ENCODE data around the gene ST3GAL5.

The ST3GAL5 gene

DNA sequence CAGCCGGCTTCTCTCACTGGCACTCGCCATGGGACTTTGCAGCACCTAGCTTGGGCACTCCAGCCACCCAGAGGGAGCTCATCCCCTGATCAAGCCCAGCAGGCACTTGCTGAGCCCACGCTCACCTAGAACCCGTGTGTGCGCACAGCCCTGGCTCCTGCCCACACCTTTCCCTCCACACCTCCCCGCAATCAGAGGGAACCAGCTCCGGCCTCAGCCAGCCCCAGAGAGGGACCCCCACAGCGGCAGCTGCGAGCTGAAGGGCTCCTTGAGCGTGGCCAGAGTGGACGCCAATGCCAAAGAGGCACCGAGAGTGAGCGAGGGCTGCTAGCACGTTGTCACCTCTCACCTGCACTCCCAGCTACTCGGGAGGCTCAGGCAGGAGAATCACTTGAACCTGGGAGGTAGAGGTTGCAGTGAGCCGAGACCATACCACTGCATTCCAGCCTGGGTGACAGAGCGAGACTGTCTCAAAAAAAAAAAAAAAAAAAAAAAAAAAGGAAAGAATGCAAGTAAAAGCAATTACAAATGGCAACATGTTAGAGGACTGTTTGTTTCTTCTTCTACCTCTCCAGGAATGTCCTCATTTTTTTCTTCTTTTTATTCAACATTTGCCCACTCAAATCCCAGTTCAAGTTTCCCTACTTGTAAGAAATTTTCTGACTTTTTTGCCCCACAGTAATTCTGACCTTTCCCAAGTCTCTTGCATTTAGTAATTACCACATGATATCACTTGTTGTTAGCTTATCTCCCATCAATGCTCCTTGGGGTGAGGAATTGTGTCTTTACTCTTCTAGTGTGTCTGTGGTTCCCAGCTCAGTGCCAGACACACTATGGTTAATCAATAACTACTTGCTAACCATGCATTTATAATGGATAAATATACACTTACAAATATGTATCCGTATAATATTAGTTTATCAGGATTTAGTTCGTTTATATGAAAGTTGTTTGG lies 40.6 kb upstream of the ST3GAL5 start:
- Histone ChIP-seq H3K27me3 (ENCODE audit: control insufficient read depth, insufficient read depth, low read length) (no peaks in the 10 kb centered on the region), H3K4me1 (ENCODE audit: control insufficient read depth, insufficient read depth, low read length) (no peaks in the 10 kb centered on the region; the same call in 1 of the 2 replicates)

DNA sequence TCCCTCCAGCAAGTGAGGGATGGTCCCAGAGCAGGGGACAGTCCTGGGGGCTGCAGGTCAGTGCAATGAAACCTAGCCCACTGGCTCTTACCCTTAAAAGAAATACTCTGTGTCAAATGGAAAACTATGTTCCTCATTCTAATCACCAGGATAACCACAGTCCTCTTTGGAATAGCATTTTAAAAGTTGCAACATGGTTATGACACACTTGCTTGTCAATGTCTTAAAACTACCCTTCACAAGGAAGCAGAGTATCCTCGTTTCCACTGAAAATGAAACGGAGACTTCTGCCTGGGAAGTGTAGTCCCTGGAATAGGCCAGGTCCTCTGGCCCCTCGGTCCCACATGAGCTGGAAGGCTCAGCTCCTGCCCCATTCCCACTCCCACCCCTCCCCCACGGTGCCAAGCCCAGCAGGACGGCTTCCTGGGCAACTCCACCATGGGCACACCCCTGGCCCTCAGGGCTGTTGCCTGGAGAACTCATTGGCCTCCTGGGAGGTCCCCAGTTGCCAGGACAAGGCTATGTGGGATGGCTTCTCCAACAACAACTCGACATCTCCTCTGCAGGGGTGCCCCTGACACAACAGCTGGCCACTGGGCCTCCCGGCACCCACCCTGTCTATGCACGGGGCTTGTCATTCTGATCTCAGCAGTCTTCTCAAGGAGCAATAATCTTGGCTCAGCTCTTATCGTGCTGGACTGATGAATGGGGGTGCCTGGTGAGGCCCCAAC lies 38.3 kb upstream of the ST3GAL5 start:
- no peaks in the 10 kb centered on the region for H3K27me3 ChIP-seq (ENCODE audit: control insufficient read depth, insufficient read depth, low read length)
- no peak overlapping the region for H3K4me3 ChIP-seq (ENCODE audit: low read depth, low read length)
- H3K36me3 ChIP-seq (ENCODE audit: control insufficient read depth, insufficient read depth, low read length), result no peaks in the 10 kb centered on the region
- peaks cover 2% of the 10 kb centered on the region; the same call in 1 of the 2 replicates for H3K4me1 ChIP-seq (ENCODE audit: control insufficient read depth, insufficient read depth, low read length)
- no peak overlapping the region for H3K9ac ChIP-seq (ENCODE audit: low read length)
- H3K9me3 ChIP-seq (ENCODE audit: control insufficient read depth, insufficient read depth, low read depth, low read length), result no peaks in the 10 kb centered on the region
- no peak overlapping the region for H3K27ac ChIP-seq (ENCODE audit: low read depth, low read length)

More for the DNA sequence above, 40.6 kb upstream of the ST3GAL5 start:
- no peaks in the 10 kb centered on the region for H3K36me3 ChIP-seq (ENCODE audit: control insufficient read depth, insufficient read depth, low read length)
- no peak overlapping the region for H3K4me3 ChIP-seq (ENCODE audit: low read depth, low read length)
- H3K9me3 ChIP-seq (ENCODE audit: control insufficient read depth, insufficient read depth, low read depth, low read length), result no peaks in the 10 kb centered on the region
- no peak overlapping the region for H3K27ac ChIP-seq (ENCODE audit: low read depth, low read length)
- H3K9ac ChIP-seq (ENCODE audit: low read length), result no peak overlapping the region

DNA sequence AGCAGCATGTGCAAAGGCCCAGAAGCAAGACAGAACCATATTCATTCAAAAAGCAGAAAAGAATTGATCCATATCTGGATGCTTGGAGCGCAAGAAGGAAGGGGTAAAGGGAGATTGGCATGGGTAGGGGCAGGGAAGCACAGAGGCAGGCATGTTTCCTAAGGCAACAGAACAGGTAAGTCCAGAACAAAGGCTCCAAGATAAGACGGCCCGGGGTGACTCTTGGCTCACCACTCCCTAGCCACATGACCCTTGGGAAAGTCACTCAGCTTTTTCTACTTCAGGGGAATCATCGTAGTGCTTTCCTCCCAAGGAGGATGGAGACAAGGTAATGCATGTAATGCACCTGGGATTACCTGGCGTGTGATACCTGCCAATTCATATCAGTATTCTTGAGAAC lies 37.7 kb upstream of the ST3GAL5 start:
- Histone ChIP-seq H3K27me3 (ENCODE audit: control insufficient read depth, insufficient read depth, low read length) (no peaks in the 10 kb centered on the region), H3K4me1 (ENCODE audit: control insufficient read depth, insufficient read depth, low read length) (peaks cover 7% of the 10 kb centered on the region; the same call in 1 of the 2 replicates), H3K4me3 (ENCODE audit: low read depth, low read length) (no peak overlapping the region), H3K9me3 (ENCODE audit: control insufficient read depth, insufficient read depth, low read depth, low read length) (no peaks in the 10 kb centered on the region), H3K9ac (ENCODE audit: low read length) (no peak overlapping the region), H3K27ac (ENCODE audit: low read depth, low read length) (no peak overlapping the region), H3K36me3 (ENCODE audit: control insufficient read depth, insufficient read depth, low read length) (no peaks in the 10 kb centered on the region)

DNA sequence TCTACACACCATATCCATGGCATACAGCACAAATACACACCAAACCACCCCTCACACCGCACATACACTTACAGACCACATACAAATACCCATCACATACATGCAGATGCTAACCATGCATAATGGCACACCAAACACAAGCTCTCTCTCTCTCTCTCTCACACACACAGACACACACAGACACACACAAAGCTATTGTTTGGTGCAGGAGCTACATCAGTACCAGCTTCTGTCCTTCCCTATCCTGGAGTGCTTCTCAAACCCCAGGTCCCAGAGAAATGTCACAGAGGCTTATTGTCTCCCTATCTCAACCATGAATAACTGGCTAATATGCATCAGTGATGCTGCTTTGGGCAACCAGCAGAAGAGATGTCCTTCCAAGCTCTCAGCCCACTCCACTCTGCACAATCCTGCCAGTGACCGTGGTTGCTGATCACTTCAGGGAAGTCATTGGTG lies 36.5 kb upstream of the ST3GAL5 start:
- Histone ChIP-seq H3K27me3 (ENCODE audit: control insufficient read depth, insufficient read depth, low read length) (no peaks in the 10 kb centered on the region), H3K4me1 (ENCODE audit: control insufficient read depth, insufficient read depth, low read length) (peaks cover 14% of the 10 kb centered on the region; the same call in 1 of the 2 replicates), H3K4me3 (ENCODE audit: low read depth, low read length) (no peak overlapping the region), H3K9ac (ENCODE audit: low read length) (no peak overlapping the region), H3K27ac (ENCODE audit: low read depth, low read length) (no peak overlapping the region), H3K9me3 (ENCODE audit: control insufficient read depth, insufficient read depth, low read depth, low read length) (no peaks in the 10 kb centered on the region), H3K36me3 (ENCODE audit: control insufficient read depth, insufficient read depth, low read length) (no peaks in the 10 kb centered on the region)

DNA sequence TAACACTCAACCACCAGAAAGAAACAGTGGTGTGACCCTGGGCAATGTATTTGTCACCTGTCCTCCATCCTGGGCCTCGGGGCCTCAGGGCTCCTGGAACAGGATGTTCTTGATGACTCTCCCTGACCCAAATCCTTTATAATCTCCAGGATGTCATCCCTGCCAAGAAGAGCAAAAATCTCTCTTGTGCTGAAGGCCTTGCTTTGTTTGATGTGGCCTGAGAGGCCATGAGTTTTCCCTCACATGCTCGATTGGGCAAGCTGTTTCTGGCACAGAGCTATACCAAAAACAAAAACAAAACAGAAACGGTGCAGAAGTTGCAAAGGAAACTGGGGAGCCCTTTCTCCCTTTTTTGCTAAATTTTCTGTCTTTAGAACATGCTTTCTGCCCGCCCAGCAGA lies 35.7 kb upstream of the ST3GAL5 start:
- Histone ChIP-seq H3K4me3 (ENCODE audit: low read depth, low read length) (no peak overlapping the region), H3K9me3 (ENCODE audit: control insufficient read depth, insufficient read depth, low read depth, low read length) (no peaks in the 10 kb centered on the region), H3K36me3 (ENCODE audit: control insufficient read depth, insufficient read depth, low read length) (no peaks in the 10 kb centered on the region), H3K27me3 (ENCODE audit: control insufficient read depth, insufficient read depth, low read length) (no peaks in the 10 kb centered on the region), H3K27ac (ENCODE audit: low read depth, low read length) (no peak overlapping the region), H3K9ac (ENCODE audit: low read length) (no peak overlapping the region), H3K4me1 (ENCODE audit: control insufficient read depth, insufficient read depth, low read length) (peaks cover 14% of the 10 kb centered on the region; the same call in 1 of the 2 replicates)

DNA sequence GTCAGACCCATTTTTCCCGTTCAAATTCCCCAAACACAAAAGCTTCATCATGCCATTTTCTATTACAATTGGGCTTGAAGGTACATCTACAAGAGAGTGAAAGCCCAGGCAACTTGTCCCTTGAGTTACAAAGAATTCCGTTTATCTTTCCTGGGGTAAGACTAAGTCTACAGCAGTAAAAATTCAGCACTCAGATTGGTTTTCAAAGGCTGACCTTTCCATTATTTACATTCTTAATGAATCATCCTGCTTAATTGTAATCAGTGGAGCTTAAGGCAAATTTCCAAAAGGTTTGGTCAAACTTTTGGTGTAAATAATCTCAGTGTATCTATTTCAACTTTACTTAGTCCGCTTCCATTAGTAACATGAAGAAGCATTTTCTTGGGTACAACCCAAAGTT lies 33.4 kb upstream of the ST3GAL5 start:
- Histone ChIP-seq H3K27me3 (ENCODE audit: control insufficient read depth, insufficient read depth, low read length) (no peaks in the 10 kb centered on the region), H3K9ac (ENCODE audit: low read length) (no peak overlapping the region), H3K27ac (ENCODE audit: low read depth, low read length) (no peak overlapping the region), H3K4me3 (ENCODE audit: low read depth, low read length) (no peak overlapping the region), H3K4me1 (ENCODE audit: control insufficient read depth, insufficient read depth, low read length) (peaks cover 14% of the 10 kb centered on the region; the same call in 1 of the 2 replicates), H3K9me3 (ENCODE audit: control insufficient read depth, insufficient read depth, low read depth, low read length) (no peaks in the 10 kb centered on the region), H3K36me3 (ENCODE audit: control insufficient read depth, insufficient read depth, low read length) (no peaks in the 10 kb centered on the region)

DNA sequence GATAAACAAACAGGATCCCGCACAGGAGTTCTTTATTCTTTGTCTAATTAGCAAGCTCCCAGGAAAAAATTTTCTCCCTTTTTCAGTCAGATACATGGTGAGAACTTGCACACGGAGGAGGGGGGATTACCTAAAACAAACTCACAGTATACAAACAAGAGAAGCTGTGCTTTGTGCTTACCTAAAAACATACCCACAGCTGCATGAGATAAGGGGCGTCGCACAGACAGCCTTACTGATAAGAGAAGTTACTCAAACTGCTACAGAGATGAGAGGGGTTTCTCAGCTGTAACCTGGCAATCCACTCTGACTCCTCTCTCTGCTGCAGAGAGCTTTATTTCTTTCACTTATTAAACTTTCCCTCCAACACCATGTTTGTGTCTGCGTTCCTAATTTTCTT lies 32.9 kb upstream of the ST3GAL5 start:
- Histone ChIP-seq H3K4me1 (ENCODE audit: control insufficient read depth, insufficient read depth, low read length) (peaks cover 14% of the 10 kb centered on the region; the same call in 1 of the 2 replicates), H3K27ac (ENCODE audit: low read depth, low read length) (no peak overlapping the region), H3K9me3 (ENCODE audit: control insufficient read depth, insufficient read depth, low read depth, low read length) (no peaks in the 10 kb centered on the region)

DNA sequence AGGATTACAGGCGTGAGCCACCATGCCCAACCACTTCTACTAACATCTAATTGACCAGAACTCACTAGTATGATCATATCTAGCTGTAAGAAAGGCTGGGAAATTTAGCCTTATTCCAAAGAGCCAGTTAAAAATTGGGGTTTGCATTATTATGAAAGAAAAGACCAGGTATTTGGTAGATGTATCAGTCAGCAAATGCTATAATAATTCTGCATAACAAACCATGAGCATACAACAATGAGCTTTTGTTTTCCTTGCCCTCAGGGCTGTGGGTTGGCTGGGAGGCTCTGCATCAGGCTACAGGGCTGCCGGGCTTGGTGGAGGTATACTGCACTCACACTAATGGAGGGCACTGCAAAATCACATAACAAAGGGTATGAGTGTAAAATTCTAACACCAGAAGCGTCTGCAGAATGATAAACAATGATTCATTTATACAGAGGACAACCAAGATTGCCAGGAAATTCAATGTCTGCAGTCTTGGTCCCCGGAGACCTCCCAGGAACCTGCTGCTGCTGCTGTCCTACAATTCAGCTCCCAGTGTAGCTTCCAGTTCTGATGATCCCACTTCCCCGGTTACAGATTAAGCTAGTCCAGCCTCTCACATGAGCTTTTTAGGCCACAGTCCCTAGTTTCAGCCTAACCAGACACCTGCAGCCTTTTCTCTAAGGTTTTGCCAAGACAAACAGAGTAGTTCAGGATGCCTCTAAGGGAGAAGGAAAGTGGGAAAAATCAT lies 32.2 kb upstream of the ST3GAL5 start:
- no peaks in the 10 kb centered on the region for H3K27me3 ChIP-seq (ENCODE audit: control insufficient read depth, insufficient read depth, low read length)
- no peak overlapping the region for H3K9ac ChIP-seq (ENCODE audit: low read length)
- no peak overlapping the region for H3K27ac ChIP-seq (ENCODE audit: low read depth, low read length)
- no peak overlapping the region for H3K4me3 ChIP-seq (ENCODE audit: low read depth, low read length)
- no peaks in the 10 kb centered on the region for H3K36me3 ChIP-seq (ENCODE audit: control insufficient read depth, insufficient read depth, low read length)
- peaks cover 14% of the 10 kb centered on the region; the same call in 1 of the 2 replicates for H3K4me1 ChIP-seq (ENCODE audit: control insufficient read depth, insufficient read depth, low read length)
- no peaks in the 10 kb centered on the region for H3K9me3 ChIP-seq (ENCODE audit: control insufficient read depth, insufficient read depth, low read depth, low read length)

More for the DNA sequence above, 32.9 kb upstream of the ST3GAL5 start:
- H3K9ac ChIP-seq (ENCODE audit: low read length), result no peak overlapping the region
- H3K36me3 ChIP-seq (ENCODE audit: control insufficient read depth, insufficient read depth, low read length), result no peaks in the 10 kb centered on the region
- no peak overlapping the region for H3K4me3 ChIP-seq (ENCODE audit: low read depth, low read length)
- H3K27me3 ChIP-seq (ENCODE audit: control insufficient read depth, insufficient read depth, low read length), result no peaks in the 10 kb centered on the region

DNA sequence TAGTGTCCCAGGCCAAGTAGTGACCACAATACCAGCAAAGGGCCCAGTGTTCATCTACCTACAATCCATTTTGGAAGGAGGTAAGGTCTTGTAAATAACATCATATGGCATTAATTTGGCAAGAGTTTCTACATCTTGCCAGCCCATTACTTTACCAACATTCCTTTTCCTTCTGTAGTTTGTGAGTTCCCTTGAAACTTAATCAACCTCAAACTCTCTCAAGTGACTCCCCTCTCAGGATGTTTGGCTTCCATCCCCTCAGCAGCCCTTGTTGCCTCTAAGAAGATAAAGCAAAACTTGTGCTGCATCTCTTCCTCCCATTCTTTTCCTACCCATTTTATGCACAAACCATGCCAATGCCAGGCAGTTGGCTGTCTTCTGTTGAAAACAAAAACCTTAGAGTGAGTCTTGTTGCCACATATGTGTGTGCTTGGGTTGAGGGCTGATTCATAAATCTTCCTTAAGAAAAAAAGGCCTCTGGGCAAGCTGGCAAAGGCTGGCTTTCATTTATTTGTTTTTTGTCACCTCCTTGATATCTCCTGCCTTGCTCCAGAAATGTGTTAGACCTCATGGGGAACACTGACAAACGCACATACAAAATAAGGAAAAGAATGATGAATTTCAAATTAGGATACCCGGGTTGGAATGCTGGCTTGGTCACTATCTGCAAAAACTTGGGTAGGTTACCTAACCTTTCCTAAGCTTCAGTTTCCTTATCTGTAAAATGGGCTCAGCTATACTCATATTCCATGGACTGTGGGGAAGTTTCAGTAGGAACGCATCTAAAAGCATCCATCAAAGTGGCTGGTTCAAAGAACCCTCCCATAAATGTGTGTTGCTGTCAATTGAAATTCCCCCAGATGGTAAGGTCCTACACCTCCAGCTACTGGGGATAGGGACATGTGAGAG lies 29.4 kb upstream of the ST3GAL5 start:
- Histone ChIP-seq H3K4me1 (ENCODE audit: control insufficient read depth, insufficient read depth, low read length) (peaks cover 14% of the 10 kb centered on the region; the same call in 1 of the 2 replicates), H3K9ac (ENCODE audit: low read length) (no peak overlapping the region), H3K9me3 (ENCODE audit: control insufficient read depth, insufficient read depth, low read depth, low read length) (no peaks in the 10 kb centered on the region), H3K36me3 (ENCODE audit: control insufficient read depth, insufficient read depth, low read length) (no peaks in the 10 kb centered on the region), H3K4me3 (ENCODE audit: low read depth, low read length) (no peak overlapping the region), H3K27ac (ENCODE audit: low read depth, low read length) (no peak overlapping the region), H3K27me3 (ENCODE audit: control insufficient read depth, insufficient read depth, low read length) (no peaks in the 10 kb centered on the region)

Data from HUES6 (cell line).